CD4-positive, alpha-beta T cell treated with Interleukin-12 subunit alpha and Interleukin-12 subunit beta, for 1 hour (primary cell): ENCODE data around the gene M1AP.
"Not testable (repeated sequence)": the region's sequence is repeated elsewhere in the genome, so short reads cannot be mapped to it uniquely, and the experiment has no call there.

Experiments
- DNase-seq: peaks from one replicate; pipeline ENCODE4 v3.0.0-alpha.2; 2020

M1AP gene

DNA sequence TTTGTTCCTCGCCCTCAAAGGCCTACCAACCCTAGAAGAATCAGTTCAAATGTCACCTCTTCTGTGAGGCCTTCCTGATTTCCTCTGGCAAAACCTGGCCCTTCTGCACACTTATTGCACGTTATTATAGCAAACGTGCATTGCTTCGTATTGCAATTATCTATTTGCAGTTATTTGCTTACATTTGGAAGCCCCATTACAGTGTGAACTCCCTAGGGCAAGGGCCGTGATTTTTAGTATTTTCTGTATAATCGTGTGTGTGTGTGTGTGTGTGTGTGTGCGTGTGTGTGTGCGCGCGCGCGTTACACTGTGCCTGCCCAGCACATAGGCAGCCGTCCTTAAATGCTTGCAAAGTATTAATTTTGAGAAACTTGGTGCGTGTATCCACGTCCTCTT, 5.5 kb upstream of the M1AP start:
- no peak for DNase-seq

- DNase-seq, result no peak
These were observed 1.2 kb downstream of the M1AP start for GRCh38 chr2:74646834-74647482.

GRCh38 chr2:74646201-74646600, 1.9 kb downstream of the M1AP start:
- no peak for DNase-seq

GRCh38 chr2:74645344-74645743, 2.8 kb downstream of the M1AP start:
- no peak for DNase-seq

- no peak for DNase-seq
These were observed 8.6 kb downstream of the M1AP start for GRCh38 chr2:74639550-74639949.

DNA sequence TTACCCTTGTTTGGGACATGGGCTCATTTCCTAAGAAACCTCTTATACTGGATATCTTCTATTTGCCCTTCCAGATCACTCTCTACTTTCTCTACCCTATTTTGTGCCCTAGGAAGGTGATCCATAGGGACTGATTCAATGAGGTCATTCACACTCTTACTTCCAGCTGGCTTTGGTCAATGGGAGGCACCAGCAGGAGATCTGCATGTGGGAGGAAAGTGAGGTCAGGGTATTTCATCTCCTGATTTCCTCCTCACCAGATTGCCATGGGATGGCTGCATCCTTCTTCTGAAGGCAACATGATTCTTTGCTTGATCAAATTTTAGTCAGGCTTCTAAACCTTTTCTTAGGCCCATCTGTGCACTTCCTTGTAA, 15.2 kb downstream of the M1AP start:
- DNase-seq, result no peak

DNA sequence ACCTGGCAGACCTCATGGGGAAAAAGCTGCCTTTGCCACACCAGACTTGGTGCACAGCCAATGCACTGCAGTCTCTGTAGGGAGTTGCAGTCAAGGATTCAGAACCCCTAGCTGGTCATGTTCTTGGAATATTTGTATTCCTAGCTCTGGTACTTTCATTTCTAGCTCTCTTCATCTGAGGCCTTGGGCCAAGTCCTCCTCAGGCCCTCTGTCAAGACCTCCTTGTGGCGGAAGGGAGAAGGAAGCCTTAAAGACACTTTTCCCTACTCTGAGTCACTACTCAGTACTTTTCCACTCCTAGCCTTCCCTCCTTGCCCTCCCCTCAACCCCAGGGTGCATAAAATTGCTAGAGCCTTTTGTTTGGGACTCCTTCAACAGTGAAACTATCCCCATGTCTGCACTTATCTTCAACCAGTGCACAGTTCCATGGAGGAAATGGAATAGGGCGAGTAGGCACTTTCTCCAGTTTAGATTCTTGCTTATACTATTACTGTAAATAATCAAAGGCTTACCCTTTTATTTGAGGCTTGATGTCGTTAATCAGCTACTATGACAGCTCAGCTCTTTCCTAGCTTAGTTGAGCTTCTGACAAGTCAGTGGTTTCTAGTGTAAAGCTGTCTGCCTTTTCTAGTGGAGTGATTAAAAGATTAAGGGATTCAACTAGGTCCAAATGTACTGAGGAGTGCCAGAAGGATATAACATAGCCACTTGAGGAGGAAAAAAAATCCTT, 15.8 kb downstream of the M1AP start:
- no peak for DNase-seq

DNA sequence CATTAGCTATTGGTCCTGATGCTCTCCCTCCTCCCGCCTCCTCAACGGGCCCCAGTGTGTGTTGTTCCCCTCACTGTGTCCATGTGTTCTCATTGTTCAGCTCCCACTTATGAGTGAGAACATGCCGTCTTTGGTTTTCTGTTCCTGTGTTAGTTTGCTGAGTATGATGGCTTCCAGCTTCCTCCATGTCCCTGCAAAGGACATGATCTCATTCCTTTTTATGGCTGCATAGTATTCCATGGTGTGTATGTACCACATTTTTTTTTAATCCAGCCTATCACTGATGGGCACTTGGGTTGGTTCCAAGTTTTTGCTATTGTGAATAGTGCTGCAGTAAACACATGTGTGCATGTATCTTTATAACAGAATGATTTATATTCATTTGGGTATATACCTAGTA, 17.7 kb downstream of the M1AP start:
- not testable (repeated sequence) for DNase-seq

DNA sequence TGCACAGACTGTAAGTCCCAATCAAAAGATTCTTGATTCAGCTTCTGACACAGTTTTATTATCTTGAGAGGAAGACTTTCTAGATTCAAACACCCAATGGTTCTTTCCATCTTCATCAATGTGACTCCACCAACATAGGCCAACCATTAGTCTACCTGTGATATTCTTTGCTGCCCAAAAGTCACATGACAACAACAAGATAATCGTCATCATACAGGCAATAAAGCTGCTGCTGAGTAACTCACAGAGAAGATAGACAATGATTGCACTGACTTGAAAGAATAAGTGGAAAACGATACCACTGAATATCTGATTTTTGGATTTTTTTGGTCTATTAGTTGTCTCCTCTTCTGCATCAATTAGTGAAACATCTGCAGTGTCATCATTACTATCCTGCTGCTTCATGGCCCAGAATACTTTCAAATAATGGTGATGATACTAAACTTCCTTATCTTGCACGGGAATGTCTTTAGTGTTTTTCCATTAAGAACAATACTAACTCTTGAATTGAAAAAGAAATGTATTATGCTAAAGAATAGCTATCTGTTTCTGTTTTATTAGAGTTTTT, 19.5 kb downstream of the M1AP start:
- DNase-seq, result no peak

DNA sequence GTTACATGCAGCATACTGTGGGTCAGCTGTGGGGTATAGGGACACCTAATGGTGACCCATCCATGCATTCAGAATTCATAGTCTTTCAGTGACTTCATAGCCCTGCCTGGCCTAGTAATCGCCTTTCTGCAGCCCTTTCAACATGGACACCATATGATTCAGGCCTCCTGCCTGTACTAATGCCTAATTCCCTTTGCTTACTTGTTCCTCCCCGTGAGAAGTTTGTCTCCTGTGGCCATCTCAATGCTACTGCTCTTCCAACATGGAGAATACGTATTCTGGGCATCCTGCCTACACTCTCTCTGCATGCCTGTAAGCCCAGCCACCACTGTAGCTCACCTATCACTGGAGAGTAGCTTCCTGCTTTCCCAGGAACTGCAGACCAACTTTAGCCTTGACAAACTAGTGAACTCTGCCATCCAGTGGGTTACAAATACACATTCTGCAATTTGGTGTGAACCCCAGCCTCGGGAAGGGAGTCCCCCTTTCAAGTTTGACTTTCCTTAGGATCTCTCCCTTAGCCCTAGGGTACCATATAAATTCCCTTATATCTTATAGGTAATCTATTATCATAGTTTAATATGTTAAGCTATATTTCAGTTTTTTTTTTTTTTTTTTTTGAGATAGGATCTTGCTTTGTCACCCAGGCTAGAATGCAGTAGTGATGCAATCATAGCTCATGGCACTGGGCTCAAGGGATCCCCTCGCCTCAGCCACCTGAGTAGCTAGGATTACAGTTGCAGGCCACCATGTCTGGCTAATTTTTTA, 22.3 kb downstream of the M1AP start:
- DNase-seq, result no peak

DNA sequence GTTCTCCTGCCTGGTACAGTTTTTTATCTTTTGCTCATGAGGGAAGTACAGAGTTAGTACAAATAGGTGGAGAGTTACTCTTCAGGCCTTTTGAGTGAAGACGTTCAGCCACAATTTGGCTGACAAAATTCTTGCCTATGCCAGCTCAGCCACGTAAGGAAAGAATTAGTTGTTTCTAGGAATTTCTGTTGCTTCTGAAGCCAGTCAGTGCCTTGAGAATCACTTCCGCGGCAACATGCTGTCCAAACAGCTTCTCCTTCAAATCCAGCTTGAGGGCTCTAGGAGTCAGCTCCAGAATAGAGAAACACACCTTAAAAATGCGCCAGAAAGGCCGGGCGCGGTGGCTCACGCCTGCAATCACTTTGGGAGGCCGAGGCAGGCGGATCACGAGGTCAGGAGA, 27.5 kb downstream of the M1AP start:
- no peak for DNase-seq

DNA sequence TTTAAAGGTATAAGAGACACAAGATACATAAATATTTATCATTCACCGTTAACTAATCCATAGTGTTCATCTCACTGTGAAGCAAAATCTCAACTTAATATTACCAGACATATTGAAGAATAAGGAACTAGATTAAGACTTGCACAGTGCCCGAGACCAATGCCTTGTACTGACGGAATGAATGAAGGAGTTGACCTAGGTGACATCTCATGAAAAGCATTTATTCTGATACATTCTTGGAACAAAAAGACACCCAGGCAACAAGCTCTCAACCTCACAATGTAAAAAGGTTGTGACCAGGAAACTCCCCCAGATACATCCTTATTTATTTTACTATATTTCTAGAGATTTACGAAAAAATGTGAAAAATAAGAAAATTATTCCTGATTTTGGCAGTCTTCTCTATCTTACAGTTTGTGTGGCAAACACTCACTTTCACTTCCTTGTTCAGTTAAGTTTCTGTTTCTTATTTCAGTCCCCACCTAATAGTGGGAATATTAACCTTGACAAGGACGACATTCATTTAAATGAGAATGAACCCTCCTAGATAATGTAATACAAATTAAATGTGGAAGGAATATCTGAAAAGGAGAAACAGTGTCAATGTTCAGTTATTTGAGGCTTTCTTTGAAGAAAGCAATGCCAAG, 28.4 kb downstream of the M1AP start:
- DNase-seq, result no peak

DNA sequence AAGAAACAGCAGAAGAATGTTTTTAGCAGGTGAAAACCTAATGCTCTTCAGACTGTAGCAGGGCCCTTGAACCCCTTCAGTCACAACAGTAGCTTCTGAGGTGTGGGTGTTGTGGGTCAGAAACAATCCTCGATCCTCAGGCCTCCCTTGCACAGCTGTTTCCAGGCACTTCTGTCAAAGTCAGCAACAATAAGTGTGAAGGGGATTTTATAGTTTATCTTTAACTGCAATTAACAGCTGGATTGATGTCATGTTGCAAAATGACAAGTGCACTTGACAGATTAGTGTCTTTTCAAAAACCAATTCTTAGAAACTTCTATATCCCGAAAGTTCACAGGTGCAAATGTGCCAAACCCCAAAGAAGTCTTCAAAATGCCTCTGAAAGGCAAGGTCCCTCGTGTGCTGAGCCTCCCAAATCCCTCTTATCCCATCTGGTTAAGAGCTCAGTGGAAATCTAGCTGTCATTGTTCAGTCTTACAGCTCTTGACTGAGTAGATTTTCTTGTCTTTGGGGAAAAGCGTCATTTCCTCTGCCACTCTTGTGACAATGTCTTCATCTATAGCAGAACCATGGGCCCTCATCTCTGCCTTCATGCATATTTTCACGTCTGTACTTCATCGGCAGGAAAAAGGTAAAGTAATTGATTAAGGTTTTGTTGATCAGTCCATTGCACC, 29.6 kb downstream of the M1AP start:
- no peak for DNase-seq

DNA sequence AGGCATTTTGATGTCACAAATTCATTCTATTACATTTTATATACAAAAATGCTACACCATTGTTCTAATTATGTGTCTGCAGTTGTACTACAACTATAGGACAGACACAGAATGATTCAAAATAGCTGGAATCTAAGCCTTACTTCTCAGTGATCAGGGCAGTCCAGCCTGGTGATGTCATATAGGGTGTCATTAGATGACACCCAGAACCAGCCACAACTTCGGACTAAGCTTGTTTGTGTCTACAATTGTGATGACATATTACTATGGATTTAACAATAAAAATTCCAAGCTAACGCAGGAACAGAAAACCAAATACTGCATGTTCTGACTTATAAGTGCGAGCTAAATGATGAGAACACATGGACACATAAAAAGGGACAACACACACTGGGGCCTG, 31.0 kb downstream of the M1AP start:
- no peak for DNase-seq

GRCh38 chr2:74606927-74607326, 41.2 kb downstream of the M1AP start:
- DNase-seq, result no peak

- DNase-seq, result no peak
These were observed 44.7 kb downstream of the M1AP start for GRCh38 chr2:74603282-74604000.

- no peak for DNase-seq
These were observed 45.4 kb downstream of the M1AP start for GRCh38 chr2:74602586-74603281.

GRCh38 chr2:74599676-74600075, 48.5 kb downstream of the M1AP start:
- DNase-seq, result no peak

DNA sequence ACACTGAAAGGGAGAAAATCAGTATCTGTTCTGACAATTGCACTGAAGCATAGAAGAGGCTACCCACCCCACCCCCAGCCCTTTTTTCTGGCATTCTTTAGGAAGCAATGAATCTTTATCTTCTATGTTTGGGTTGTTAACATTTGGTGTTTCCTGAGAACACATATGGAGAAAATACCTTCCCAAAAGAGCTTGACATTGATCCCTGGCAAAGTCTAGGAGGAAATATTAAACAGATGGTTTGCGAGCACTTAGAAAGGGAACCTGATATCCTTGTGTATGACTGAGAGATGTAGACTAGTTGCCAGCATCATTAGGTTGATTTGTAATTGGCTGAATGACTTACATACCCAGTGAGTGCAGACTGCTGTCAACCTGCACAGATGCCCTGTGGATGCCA, 50.7 kb downstream of the M1AP start:
- no peak for DNase-seq

DNA sequence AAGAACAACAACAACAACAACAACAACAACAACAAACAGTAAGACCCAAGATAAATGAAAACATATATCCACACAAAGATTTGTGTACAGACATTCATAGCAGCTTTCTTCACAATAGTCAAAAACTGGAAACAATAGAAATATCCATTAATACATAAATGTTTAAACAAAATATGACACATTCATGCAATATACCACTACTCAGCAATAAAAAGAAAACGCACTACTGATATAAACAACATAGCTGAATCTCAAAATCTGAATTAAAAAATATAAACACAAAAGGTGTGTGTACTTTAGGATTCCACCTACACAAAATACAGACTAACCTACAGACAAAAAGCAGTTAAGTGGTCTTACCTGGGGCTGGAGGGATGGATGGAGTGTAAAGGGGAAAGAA, 51.5 kb downstream of the M1AP start:
- no peak for DNase-seq
